Karpas-422 (cell line): ENCODE data around the gene PNCK. TPM values are rescaled to one million over a fixed set of nuclear protein-coding genes. Genes with fewer than 3 reads are reported as not detected.
"Not testable (repeated sequence)": the region's sequence is repeated elsewhere in the genome, so short reads cannot be mapped to it uniquely, and the experiment has no call there.

ENCODE experiments used
- DNase-seq: peaks from one replicate; pipeline ENCODE4 v3.0.0-alpha.2; 2015
- H2AFZ ChIP-seq: fragments of 200-600 bp; sonication (generic); 2 replicates; pipeline ENCODE4 v1.6.1; 2014; ENCODE audit warnings: antibody characterized with exemption, low read length, mixed read lengths
- H3K27ac ChIP-seq: fragments of 200-600 bp; sonication (generic); 2 replicates; pipeline ENCODE4 v1.5.1; 2014; ENCODE audit warnings: mild to moderate bottlenecking, low read length, moderate library complexity
- H3K27me3 ChIP-seq: fragments of 200-600 bp; sonication (generic); 2 replicates; pipeline ENCODE4 v1.6.1; 2014; ENCODE audit warnings: low read length, mixed read lengths
- H3K36me3 ChIP-seq: fragments of 200-600 bp; sonication (generic); 2 replicates; pipeline ENCODE4 v1.6.1; 2014; ENCODE audit warnings: low read length, mixed read lengths; ENCODE audit not compliant: insufficient read depth
- H3K4me1 ChIP-seq: fragments of 200-600 bp; sonication (generic); 2 replicates; pipeline ENCODE4 v1.6.1; 2014; ENCODE audit warnings: mild to moderate bottlenecking, low read length, mixed read lengths
- H3K4me2 ChIP-seq: fragments of 200-600 bp; sonication (generic); 2 replicates; pipeline ENCODE4 v1.6.1; 2014; ENCODE audit warnings: low read length, low read depth, mild to moderate bottlenecking; ENCODE audit not compliant: poor library complexity, severe bottlenecking
- H3K4me3 ChIP-seq: fragments of 200-600 bp; sonication (generic); 2 replicates; pipeline ENCODE4 v1.5.1; 2014; ENCODE audit warnings: mild to moderate bottlenecking, antibody characterized with exemption, low read length, mixed read lengths
- H3K79me2 ChIP-seq: fragments of 200-600 bp; sonication (generic); 2 replicates; pipeline ENCODE4 v1.6.1; 2014; ENCODE audit warnings: mild to moderate bottlenecking, low read length, mixed read lengths
- H3K9ac ChIP-seq: fragments of 200-600 bp; sonication (generic); 2 replicates; pipeline ENCODE4 v1.6.0; 2014; ENCODE audit warnings: low read length
- H3K9me2 ChIP-seq: fragments of 200-600 bp; sonication (generic), shearing (Covaris generic); replicated peaks from 2 replicates; pipeline ENCODE4 v1.6.0; 2014; ENCODE audit warnings: mild to moderate bottlenecking, low read length, moderate library complexity; ENCODE audit not compliant: insufficient read depth
- H3K9me3 ChIP-seq: fragments of 300-700, 200-600 bp; sonication (generic); 2 replicates; pipeline ENCODE4 v1.6.1; 2014; ENCODE audit warnings: low read length, mixed read lengths
- H4K20me1 ChIP-seq: fragments of 200-600 bp; sonication (generic); 2 replicates; pipeline ENCODE4 v1.6.1; 2014; ENCODE audit warnings: mild to moderate bottlenecking, antibody characterized with exemption, low read length, low read depth; ENCODE audit not compliant: insufficient read depth
- total RNA-seq: library from RNA; depleted of rRNA; stranded (reverse); fragments of >200 nt; shearing (Covaris generic); gene quantifications from 2 replicates; pipeline ENCODE4 v1.2.3, GENCODE V29; 2014; ENCODE audit warnings: low replicate concordance

The PNCK gene
- total RNA-seq, 1 experiment from 2014 or later, result not detected

GRCh38 chrX:153708415-153708814, 34.8 kb upstream of the PNCK start:
- no peak overlapping the region for H3K9ac ChIP-seq
- no peak overlapping the region for H2AFZ ChIP-seq
- H3K9me3 ChIP-seq, result no peaks in the 10 kb centered on the region
- H3K4me2 ChIP-seq, result no peak overlapping the region
- H3K27me3 ChIP-seq, result no peaks in the 10 kb centered on the region
- no peak overlapping the region for H3K4me3 ChIP-seq
- no peaks in the 10 kb centered on the region for H3K4me1 ChIP-seq
- H3K9me2 ChIP-seq, result no peaks in the 10 kb centered on the region
- no peaks in the 10 kb centered on the region for H3K79me2 ChIP-seq
- no peaks in the 10 kb centered on the region for H3K36me3 ChIP-seq
- 0 out of 2 replicates have a peak, but pooled peaks cover 3% of the 10 kb centered on the region for H4K20me1 ChIP-seq
- no peak overlapping the region for H3K27ac ChIP-seq
- peak; percentile 85 for DNase-seq

- Histone ChIP-seq H3K4me2 (no peak overlapping the region), H4K20me1 (0 out of 2 replicates have a peak, but pooled peaks cover 3% of the 10 kb centered on the region), H3K9me3 (no peaks in the 10 kb centered on the region), H3K4me3 (no peak overlapping the region), H3K9me2 (no peaks in the 10 kb centered on the region), H3K27me3 (no peaks in the 10 kb centered on the region), H3K36me3 (no peaks in the 10 kb centered on the region), H3K4me1 (no peaks in the 10 kb centered on the region), H3K27ac (no peak overlapping the region), H3K9ac (no peak overlapping the region), H3K79me2 (no peaks in the 10 kb centered on the region), H2AFZ (no peak overlapping the region)
- no peak for DNase-seq
Observed at GRCh38 chrX:153707406-153707805, 33.8 kb upstream of the PNCK start.

- Histone ChIP-seq H3K9me2 (no peaks in the 10 kb centered on the region), H2AFZ (no peak overlapping the region), H3K4me1 (no peaks in the 10 kb centered on the region), H3K9me3 (no peaks in the 10 kb centered on the region), H3K9ac (no peak overlapping the region), H3K79me2 (no peaks in the 10 kb centered on the region), H3K27ac (no peak overlapping the region), H3K36me3 (no peaks in the 10 kb centered on the region), H4K20me1 (0 out of 2 replicates have a peak, but pooled peaks cover 3% of the 10 kb centered on the region), H3K4me3 (no peak overlapping the region), H3K4me2 (no peak overlapping the region), H3K27me3 (no peaks in the 10 kb centered on the region)
- no peak for DNase-seq
Observed at GRCh38 chrX:153706799-153707198, 33.2 kb upstream of the PNCK start.

GRCh38 chrX:153705403-153706060, 31.9 kb upstream of the PNCK start:
- not testable (repeated sequence) for H3K79me2 ChIP-seq, H3K27ac ChIP-seq, H3K36me3 ChIP-seq, H2AFZ ChIP-seq, H3K9me2 ChIP-seq, H3K9ac ChIP-seq, H3K4me1 ChIP-seq, H4K20me1 ChIP-seq, DNase-seq, H3K27me3 ChIP-seq, H3K4me3 ChIP-seq, H3K9me3 ChIP-seq, H3K4me2 ChIP-seq

GRCh38 chrX:153704631-153705402, 31.2 kb upstream of the PNCK start:
- H3K4me1 ChIP-seq, DNase-seq, H3K4me2 ChIP-seq, H3K9me3 ChIP-seq, H3K27me3 ChIP-seq, H2AFZ ChIP-seq, H3K27ac ChIP-seq, H3K9me2 ChIP-seq, H3K4me3 ChIP-seq, H3K36me3 ChIP-seq, H3K79me2 ChIP-seq, H4K20me1 ChIP-seq, H3K9ac ChIP-seq: not testable (repeated sequence)

- no peak for DNase-seq
- no peaks in the 10 kb centered on the region for H3K4me1 ChIP-seq
Observed at GRCh38 chrX:153704021-153704526, 30.5 kb upstream of the PNCK start.

GRCh38 chrX:153703036-153703370, 29.4 kb upstream of the PNCK start:
- Histone ChIP-seq H3K4me1 (no peaks in the 10 kb centered on the region), H3K9ac (no peak overlapping the region), H2AFZ (no peak overlapping the region), H3K36me3 (no peaks in the 10 kb centered on the region), H3K79me2 (no peaks in the 10 kb centered on the region), H3K4me3 (no peak overlapping the region), H3K27me3 (no peaks in the 10 kb centered on the region), H3K27ac (no peak overlapping the region), H3K9me2 (no peaks in the 10 kb centered on the region), H3K4me2 (no peak overlapping the region), H3K9me3 (no peaks in the 10 kb centered on the region), H4K20me1 (0 out of 2 replicates have a peak, but pooled peaks cover 3% of the 10 kb centered on the region)
- DNase-seq, result no peak

More at GRCh38 chrX:153704021-153704526, 30.5 kb upstream of the PNCK start:
- Histone ChIP-seq H3K9me3 (no peaks in the 10 kb centered on the region), H3K79me2 (no peaks in the 10 kb centered on the region), H2AFZ (no peak overlapping the region), H3K27me3 (no peaks in the 10 kb centered on the region), H3K9ac (no peak overlapping the region), H3K4me2 (no peak overlapping the region), H3K9me2 (no peaks in the 10 kb centered on the region), H3K36me3 (no peaks in the 10 kb centered on the region), H3K4me3 (no peak overlapping the region), H3K27ac (no peak overlapping the region), H4K20me1 (0 out of 2 replicates have a peak, but pooled peaks cover 3% of the 10 kb centered on the region)

GRCh38 chrX:153702336-153703035, 28.9 kb upstream of the PNCK start:
- no peak overlapping the region for H2AFZ ChIP-seq
- no peaks in the 10 kb centered on the region for H3K4me1 ChIP-seq
- H3K9me2 ChIP-seq, result no peaks in the 10 kb centered on the region
- no peaks in the 10 kb centered on the region for H4K20me1 ChIP-seq
- H3K36me3 ChIP-seq, result no peaks in the 10 kb centered on the region
- no peak overlapping the region for H3K9ac ChIP-seq
- no peaks in the 10 kb centered on the region for H3K27me3 ChIP-seq
- H3K4me3 ChIP-seq, result no peak overlapping the region
- no peak overlapping the region for H3K4me2 ChIP-seq
- DNase-seq, result no peak
- no peaks in the 10 kb centered on the region for H3K79me2 ChIP-seq
- no peaks in the 10 kb centered on the region for H3K9me3 ChIP-seq
- H3K27ac ChIP-seq, result no peak overlapping the region
